Fibroblast of the conjunctiva (primary cell): Measurements from ENCODE around the gene C4orf51.
"Not testable (repeated sequence)": the region's sequence is repeated elsewhere in the genome, so short reads cannot be mapped to it uniquely, and the experiment has no call there.

Experiments used
- DNase-seq: peaks from one replicate; pipeline ENCODE4 v3.0.0-alpha.2; 2010; ENCODE audit warnings: low read depth

Gene C4orf51

GRCh38 chr4:145679991-145680455 is at the start of gene C4orf51:
Gene C4orf51 (plus strand): TSS chr4:145680146. CDS start chr4:145680204, 58 bp downstream.
- DNase-seq = peak; percentile 57

- DNase-seq = no peak
These were observed 44.8 kb upstream of the C4orf51 start for GRCh38 chr4:145635117-145635516.

GRCh38 chr4:145635630-145636029 is 44.3 kb upstream of the C4orf51 start:
- no peak for DNase-seq

GRCh38 chr4:145639186-145639698 is 40.7 kb upstream of the C4orf51 start:
- no peak for DNase-seq

- DNase-seq = peak; percentile 18
These were observed 39.7 kb upstream of the C4orf51 start for GRCh38 chr4:145640236-145640635.

GRCh38 chr4:145643295-145643694 is 36.7 kb upstream of the C4orf51 start:
- no peak for DNase-seq

GRCh38 chr4:145644699-145645098 is 35.2 kb upstream of the C4orf51 start:
- no peak for DNase-seq

GRCh38 chr4:145656156-145656555 is 23.8 kb upstream of the C4orf51 start:
- no peak for DNase-seq

GRCh38 chr4:145660064-145660463 is 19.9 kb upstream of the C4orf51 start:
- no peak for DNase-seq

- DNase-seq = no peak
These were observed 16.8 kb upstream of the C4orf51 start for GRCh38 chr4:145663194-145663593.

- DNase-seq = no peak
These were observed 14.2 kb upstream of the C4orf51 start for GRCh38 chr4:145665773-145666172.

- no peak for DNase-seq
These were observed 9.5 kb upstream of the C4orf51 start for GRCh38 chr4:145670422-145670821.

GRCh38 chr4:145679520-145679919 is 426 bp upstream of the C4orf51 start:
- DNase-seq = peak; percentile 84

GRCh38 chr4:145680902-145681301 is 956 bp downstream of the C4orf51 start:
- no peak for DNase-seq

GRCh38 chr4:145681518-145681917 is 1.6 kb downstream of the C4orf51 start:
- DNase-seq = no peak

- no peak for DNase-seq
These were observed 2.0 kb downstream of the C4orf51 start for GRCh38 chr4:145681956-145682355.

- no peak for DNase-seq
These were observed 7.0 kb downstream of the C4orf51 start for GRCh38 chr4:145686991-145687390.

- DNase-seq = no peak
These were observed 10.7 kb downstream of the C4orf51 start for GRCh38 chr4:145690610-145691009.

- not testable (repeated sequence) for DNase-seq
These were observed 11.5 kb downstream of the C4orf51 start for GRCh38 chr4:145691416-145691815.

GRCh38 chr4:145694929-145695328 is 15.0 kb downstream of the C4orf51 start:
- DNase-seq = no peak

GRCh38 chr4:145697332-145697731 is 17.4 kb downstream of the C4orf51 start:
- no peak for DNase-seq

- DNase-seq = no peak
These were observed 18.6 kb downstream of the C4orf51 start for GRCh38 chr4:145698507-145698906.

- no peak for DNase-seq
These were observed 24.0 kb downstream of the C4orf51 start for GRCh38 chr4:145703850-145704497.

GRCh38 chr4:145709336-145709735 is 29.4 kb downstream of the C4orf51 start:
- DNase-seq = no peak
